ENCODE measurements around the gene MARCHF3.
A peak's percentile ranks its signal among the peaks of the same experiment; 100 is the strongest.
"Not testable (repeated sequence)": the region's sequence is repeated elsewhere in the genome, so short reads cannot be mapped to it uniquely, and the experiment has no call there.

MARCHF3 gene, protein sequence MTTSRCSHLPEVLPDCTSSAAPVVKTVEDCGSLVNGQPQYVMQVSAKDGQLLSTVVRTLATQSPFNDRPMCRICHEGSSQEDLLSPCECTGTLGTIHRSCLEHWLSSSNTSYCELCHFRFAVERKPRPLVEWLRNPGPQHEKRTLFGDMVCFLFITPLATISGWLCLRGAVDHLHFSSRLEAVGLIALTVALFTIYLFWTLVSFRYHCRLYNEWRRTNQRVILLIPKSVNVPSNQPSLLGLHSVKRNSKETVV

DNA sequence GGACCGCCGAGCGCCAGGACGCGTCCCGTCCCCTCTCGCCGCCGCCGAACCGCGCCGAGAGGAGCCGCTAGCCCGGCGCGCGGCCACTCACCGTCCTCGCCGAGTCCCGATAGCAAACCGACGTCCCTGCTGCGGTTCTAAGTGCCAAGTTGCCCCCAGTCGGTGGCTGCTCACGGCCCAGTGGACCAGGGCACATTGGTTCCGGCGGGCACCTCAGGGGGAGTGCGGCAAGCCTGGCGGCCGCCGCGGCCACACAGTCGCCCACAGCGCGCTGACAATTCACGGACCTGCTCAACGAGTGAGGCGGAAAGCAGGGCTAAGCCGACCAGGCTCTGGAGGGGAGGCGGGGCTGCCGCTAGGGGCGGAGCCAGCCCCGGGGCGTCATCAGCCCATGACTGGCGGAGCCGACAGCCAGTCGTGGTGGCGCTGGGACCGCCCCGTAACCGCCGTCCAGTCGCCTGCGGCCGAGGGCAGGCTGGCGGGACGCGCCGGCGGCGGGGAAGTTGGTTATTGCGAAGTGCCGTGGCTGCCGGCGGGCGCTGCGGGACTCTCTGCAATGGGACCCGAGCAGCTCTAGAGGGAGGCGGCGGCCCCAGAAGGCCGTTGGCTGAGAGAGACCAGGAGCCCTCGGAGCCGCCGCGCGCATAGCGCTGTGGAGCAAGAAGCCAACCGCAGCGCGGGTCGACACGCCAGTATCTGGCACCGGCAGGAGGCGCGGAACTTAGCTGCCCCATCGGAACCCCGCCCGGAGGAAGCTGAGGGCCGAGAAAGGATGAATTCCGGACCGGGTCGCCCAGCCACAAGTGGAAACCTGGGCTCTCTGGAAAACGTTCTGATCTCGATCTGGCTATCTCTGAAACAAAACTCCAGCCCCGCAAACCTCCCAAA, at the start of gene MARCHF3:
TSS of gene MARCHF3 (minus strand) at position 300 of the 888 bp plus-strand sequence. CDS start 112,387 bp downstream, outside the sequence.
- peak; percentile 82 for DNase-seq (ENCODE audit: low read depth)

GRCh38 chr5:127079994-127080491, 49.7 kb upstream of the MARCHF3 start:
- no peak for DNase-seq (ENCODE audit: low read depth)

- DNase-seq (ENCODE audit: low read depth): no peak
Observed at GRCh38 chr5:127077366-127077765, 47.0 kb upstream of the MARCHF3 start.

DNA sequence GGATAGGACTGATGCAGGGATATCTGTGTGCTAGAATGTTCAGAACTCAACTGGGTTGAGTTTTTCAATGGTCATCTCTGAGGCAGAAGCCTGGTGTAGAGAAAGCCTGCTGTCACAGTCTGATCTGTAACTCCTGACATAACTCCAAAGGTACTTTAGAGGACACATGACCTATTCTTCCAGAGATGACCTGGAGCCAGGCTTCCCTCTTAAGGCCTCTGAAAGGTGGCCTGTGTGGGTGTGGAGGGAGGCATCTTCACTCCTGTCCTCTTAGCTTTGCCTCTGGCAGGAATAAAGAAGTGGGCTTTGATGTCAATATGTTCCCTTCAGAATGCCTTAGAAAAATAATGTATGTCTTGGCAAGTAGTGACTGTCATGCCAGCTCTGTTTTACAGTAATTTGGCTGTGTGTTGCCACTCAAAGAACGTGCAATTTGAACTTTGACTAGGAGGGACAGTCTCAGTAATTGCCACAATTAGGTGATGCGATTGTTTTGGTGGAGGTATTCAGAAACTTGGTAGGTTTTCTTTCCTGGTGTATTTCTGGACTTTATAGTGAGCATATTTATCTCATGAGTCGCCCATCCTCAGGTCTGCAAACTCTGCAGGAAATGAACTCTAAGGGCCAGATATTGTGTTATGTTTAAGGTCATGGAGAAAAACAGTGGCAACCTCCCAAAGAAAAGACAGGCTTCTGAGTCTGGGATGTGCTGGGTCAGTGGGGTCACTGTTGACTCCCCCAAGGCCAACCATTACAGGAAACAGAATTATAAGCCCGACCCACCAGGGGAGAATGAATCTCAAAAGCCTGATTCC, 46.2 kb upstream of the MARCHF3 start:
- peak; percentile 40 for DNase-seq (ENCODE audit: low read depth)

- DNase-seq (ENCODE audit: low read depth): no peak
Observed at GRCh38 chr5:127074466-127074865, 44.1 kb upstream of the MARCHF3 start.

DNA sequence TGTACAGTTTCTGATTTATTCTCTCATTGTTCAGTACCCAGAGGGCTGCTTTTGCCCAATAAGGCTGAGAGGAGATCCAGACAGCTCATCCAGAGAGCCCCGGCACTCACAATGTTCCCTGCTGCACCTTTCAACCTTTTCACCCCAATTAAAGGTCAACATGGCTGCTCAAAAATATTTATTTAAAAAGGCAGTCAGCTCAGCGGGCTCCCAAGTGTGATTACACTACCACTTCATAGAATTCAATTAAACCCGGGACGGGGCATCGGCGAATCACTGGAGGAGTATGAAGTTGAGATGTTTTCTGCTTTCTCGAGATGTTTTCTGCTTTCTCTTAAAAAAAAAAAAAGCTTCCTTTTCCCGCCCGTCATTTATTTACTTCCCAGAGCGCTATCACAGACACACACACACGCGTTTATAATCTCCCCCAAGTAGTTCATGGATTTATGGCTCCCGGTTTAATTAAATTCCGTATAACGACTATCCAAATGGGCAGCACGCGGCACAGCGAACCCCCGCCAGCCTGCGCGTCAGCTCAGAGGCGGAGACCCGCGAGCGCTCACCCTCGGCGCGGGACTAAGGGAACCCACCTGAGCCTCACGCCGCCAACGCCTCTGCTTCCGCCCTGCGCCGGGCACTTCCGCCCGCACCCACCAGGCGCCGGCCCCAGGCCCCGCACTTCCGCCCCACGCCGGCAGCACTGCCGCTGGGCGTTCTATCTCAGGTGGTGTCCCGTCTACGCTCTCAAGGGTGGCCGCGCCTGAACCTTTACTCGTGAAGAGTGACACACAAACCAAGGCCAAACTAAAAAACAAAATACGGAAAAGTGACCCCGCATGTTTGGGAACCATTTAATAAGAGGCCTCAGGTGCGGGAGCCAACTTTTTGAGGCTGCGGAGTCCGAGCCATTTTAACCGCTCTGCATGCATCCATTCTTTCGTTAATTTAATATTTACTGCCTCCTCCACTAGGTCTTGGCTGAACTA, 42.8 kb upstream of the MARCHF3 start, which contains the start of gene C5orf63:
TSS of gene C5orf63 (minus strand) at position 642 of the 986 bp plus-strand sequence. CDS start 14,507 bp downstream, outside the sequence.
- no peak for DNase-seq (ENCODE audit: low read depth)

GRCh38 chr5:127070243-127070642, 39.9 kb upstream of the MARCHF3 start:
- no peak for DNase-seq (ENCODE audit: low read depth)

GRCh38 chr5:127068493-127069214, 38.3 kb upstream of the MARCHF3 start:
- DNase-seq (ENCODE audit: low read depth): no peak

- no peak for DNase-seq (ENCODE audit: low read depth)
Observed at GRCh38 chr5:127066721-127067120, 36.4 kb upstream of the MARCHF3 start.

DNA sequence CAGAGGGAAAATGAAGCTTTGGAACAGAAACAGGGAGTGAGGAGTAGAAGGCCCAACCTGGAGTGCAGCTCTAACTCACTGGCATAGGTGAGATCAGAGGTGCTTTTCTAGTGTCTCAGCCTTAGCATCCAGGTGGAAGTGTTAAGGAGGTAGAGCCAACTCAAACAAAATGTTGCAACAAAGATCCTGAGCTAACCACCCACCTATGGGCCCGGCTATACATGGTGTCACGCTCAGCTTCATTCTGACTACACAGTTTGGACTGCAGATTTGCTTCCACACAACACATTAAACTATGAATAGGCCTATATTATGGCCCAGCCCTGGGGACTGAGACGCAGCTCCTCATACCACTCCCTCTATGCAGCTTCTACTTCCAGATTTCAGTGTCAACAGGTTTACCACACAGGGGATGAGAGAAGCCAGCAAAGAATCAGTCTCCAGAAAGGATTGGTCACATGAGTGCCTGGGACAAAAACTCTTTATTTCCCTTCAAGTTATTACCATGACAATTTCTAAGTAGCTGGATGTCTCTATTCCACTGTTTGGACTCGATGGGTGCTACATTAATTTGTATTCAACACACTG, 34.0 kb upstream of the MARCHF3 start:
- DNase-seq (ENCODE audit: low read depth): no peak

DNA sequence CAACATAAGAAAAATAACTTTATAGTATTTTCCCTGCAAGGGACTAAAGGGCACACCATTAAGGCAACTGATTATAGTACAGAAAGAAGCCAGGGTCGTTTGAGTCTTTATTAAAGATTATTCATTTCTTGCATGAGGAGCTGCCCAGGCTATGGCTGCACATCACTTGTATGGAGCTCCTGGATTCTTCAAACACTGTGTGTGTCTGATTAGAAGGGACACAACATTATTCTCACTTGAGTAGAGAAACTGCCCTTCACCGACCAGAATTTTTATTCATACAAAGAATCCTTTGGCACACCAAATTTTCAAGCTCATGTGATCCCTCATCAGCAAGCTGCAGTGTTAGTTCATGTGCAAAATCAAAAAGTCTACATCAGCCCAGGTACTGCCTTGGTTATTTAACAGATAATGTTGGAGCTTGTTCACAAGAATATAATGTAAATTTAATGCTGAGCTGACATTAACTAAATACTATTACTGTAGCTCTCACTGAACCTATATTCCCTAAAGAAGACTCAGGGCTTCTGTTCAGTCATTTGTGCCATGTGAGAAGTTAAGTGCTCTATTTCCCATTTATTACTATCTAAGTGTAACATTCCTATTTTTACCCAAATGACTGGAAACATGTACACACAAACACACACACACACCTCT, 33.0 kb upstream of the MARCHF3 start:
- DNase-seq (ENCODE audit: low read depth): no peak

DNA sequence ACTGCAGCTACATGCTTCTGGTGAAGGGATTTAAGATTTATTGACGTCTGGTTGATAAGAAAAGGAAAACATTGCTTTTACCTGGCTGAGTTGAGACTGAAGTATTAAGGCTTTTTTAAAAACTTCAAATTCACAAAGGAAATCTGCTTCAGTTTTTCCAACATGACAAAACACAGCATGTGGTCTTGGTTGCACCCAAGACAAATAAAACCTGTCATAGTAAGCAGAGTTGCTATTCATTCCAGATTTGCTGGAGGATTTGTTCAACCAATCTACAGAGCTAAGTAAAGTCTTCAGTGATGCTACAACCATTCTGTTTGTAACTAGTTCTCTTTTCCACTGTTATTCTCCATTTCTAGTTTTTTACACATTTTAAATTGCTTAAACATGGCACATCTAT, 31.6 kb upstream of the MARCHF3 start:
- no peak for DNase-seq (ENCODE audit: low read depth)

- no peak for DNase-seq (ENCODE audit: low read depth)
Observed at GRCh38 chr5:127061537-127061936, 31.2 kb upstream of the MARCHF3 start.

DNA sequence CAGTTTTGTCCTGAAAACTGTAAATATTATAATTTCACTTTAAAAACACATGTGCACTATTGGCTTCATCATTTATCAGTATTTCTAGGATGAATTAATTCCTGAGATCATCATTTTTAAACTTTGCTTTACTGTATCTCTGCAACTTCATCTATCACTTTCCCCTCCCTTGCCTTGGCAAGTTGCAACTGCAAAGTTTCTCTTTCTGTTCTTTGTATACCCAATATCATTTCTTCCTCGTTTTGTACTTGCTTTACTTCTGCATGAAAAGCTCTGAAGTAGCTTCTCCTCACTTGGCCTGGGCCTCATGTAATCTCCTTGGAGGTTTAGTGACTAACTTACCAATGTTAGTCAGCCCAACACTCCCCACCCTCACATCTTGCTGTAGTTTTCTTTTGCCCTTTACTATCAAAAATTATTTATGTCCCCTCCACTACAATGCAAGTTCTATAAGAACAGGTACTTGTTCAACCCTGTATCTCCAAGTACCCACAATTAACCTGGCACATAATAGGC, 30.2 kb upstream of the MARCHF3 start:
- DNase-seq (ENCODE audit: low read depth): no peak

- no peak for DNase-seq (ENCODE audit: low read depth)
Observed at GRCh38 chr5:127056896-127057295, 26.5 kb upstream of the MARCHF3 start.

GRCh38 chr5:127055880-127056653, 25.7 kb upstream of the MARCHF3 start:
- DNase-seq (ENCODE audit: low read depth): no peak

- not testable (repeated sequence) for DNase-seq (ENCODE audit: low read depth)
Observed at GRCh38 chr5:127053551-127053950, 23.2 kb upstream of the MARCHF3 start.

DNA sequence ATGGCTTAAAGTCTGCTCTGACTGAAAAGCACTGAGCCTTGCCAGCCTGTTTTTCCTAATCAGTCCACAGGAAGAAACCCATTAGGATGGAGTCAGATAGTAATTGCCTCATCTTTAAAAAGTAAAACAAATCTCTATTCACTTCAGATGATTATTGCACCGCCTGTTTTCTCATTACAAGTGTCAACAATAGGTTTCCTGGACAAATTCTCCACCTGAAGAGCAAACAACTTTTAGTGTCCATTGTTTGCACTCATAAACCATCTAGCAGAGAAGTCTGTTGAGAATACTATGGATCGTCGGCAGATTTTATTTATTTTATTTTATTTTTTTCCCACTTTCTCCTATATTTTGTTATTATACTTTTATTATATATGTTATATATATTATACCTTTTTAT, 22.7 kb upstream of the MARCHF3 start:
- DNase-seq (ENCODE audit: low read depth): no peak

All from HS-5 (cell line).